IMR-90 (cell line): ENCODE measurements around the gene GABRA4. TPM values are rescaled to one million over a fixed set of nuclear protein-coding genes. Genes with fewer than 3 reads are reported as not detected.
A peak's percentile ranks its signal among the peaks of the same experiment; 100 is the strongest.

Source experiments
- ATAC-seq: fragments of 200-7000 bp; cut with Tn5 transposase; 2 replicates; pipeline ENCODE4 v1.9.1; 2020; ENCODE audit warnings: low read depth, mild to moderate bottlenecking, moderate library complexity
- BruUV-seq: library from RNA; stranded (reverse); fragments of 400-500 nt; replicated peaks from 2 replicates; lab custom pipeline; 2021; lab: Mats Ljungman, UMichigan
- CTCF ChIA-PET: fragments of 300-600 bp; formaldehyde crosslinking; extraction: SDS; loops from one replicate; lab custom pipeline; 2021; ENCODE audit warnings: antibody characterized with exemption; lab: Yijun Ruan, JAX
- POLR2A ChIA-PET: fragments of 300-600 bp; sonication (Branson Sonifier 250); formaldehyde crosslinking; loops from one replicate; lab custom pipeline; 2022; ENCODE audit warnings: antibody characterized with exemption; ENCODE audit not compliant: unreplicated experiment; lab: Charles Lee
- DNase-seq: peaks from one replicate; pipeline ENCODE4 v3.0.0; 2013
- H2AFZ ChIP-seq: replicated peaks from 2 replicates; pipeline ENCODE3; 2013; ENCODE audit warnings: low read length, mild to moderate bottlenecking; ENCODE audit not compliant: poor library complexity
- H2AK5ac ChIP-seq: 2 replicates; pipeline ENCODE4 v1.6.1; 2013; ENCODE audit warnings: low read depth, low read length, inconsistent platforms
- H2AK9ac ChIP-seq: replicated peaks from 2 replicates; pipeline ENCODE3; 2013; ENCODE audit warnings: mild to moderate bottlenecking, low read depth, low read length, moderate library complexity; ENCODE audit not compliant: poor library complexity
- H2BK120ac ChIP-seq: 2 replicates; pipeline ENCODE4 v1.6.1; 2013; ENCODE audit warnings: low read depth, low read length, inconsistent platforms
- H2BK15ac ChIP-seq: 3 replicates; pipeline ENCODE4 v1.6.1; 2013; ENCODE audit warnings: low read depth, low read length, inconsistent platforms
- H2BK20ac ChIP-seq: 2 replicates; pipeline ENCODE4 v1.6.1; 2013; ENCODE audit warnings: low read depth, mild to moderate bottlenecking, inconsistent platforms, low read length, moderate library complexity
- H2BK5ac ChIP-seq: 2 replicates; pipeline ENCODE4 v1.6.1; 2013; ENCODE audit warnings: mild to moderate bottlenecking, low read depth, low read length, inconsistent platforms; ENCODE audit not compliant: poor library complexity, severe bottlenecking
- H3K14ac ChIP-seq: replicated peaks from 2 replicates; pipeline ENCODE4 v1.6.1; 2013; ENCODE audit warnings: low read depth, low read length, inconsistent platforms
- H3K18ac ChIP-seq: 2 replicates; pipeline ENCODE4 v1.6.1; 2013; ENCODE audit warnings: low read depth, low read length, control low read depth
- H3K23ac ChIP-seq: 2 replicates; pipeline ENCODE4 v1.6.1; 2013; ENCODE audit warnings: low read depth, low read length, inconsistent platforms
- H3K27ac ChIP-seq: 2 replicates; pipeline ENCODE4 v1.5.1; 2013; ENCODE audit warnings: mild to moderate bottlenecking, control low read depth, low read length; ENCODE audit not compliant: insufficient read depth
- H3K27me3 ChIP-seq: 2 replicates; pipeline ENCODE4 v1.6.1; 2013; ENCODE audit warnings: low read length; ENCODE audit not compliant: control insufficient read depth, insufficient read depth
- H3K36me3 ChIP-seq: 2 replicates; pipeline ENCODE4 v1.6.1; 2013; ENCODE audit warnings: low read length, mixed read lengths; ENCODE audit not compliant: control insufficient read depth, insufficient read depth
- H3K4ac ChIP-seq: 2 replicates; pipeline ENCODE4 v1.6.1; 2013; ENCODE audit warnings: low read depth, low read length, inconsistent platforms
- H3K4me1 ChIP-seq: 2 replicates; pipeline ENCODE4 v1.6.1; 2013; ENCODE audit warnings: low read length, mixed read lengths; ENCODE audit not compliant: control insufficient read depth, insufficient read depth
- H3K4me2 ChIP-seq: 2 replicates; pipeline ENCODE4 v1.6.1; 2013; ENCODE audit warnings: low read depth, mild to moderate bottlenecking, control low read depth, low read length, moderate library complexity
- H3K4me3 ChIP-seq: 2 replicates; pipeline ENCODE4 v1.5.1; 2013; ENCODE audit warnings: low read depth, mild to moderate bottlenecking, control low read depth, low read length, moderate library complexity; ENCODE audit not compliant: insufficient read depth
- H3K56ac ChIP-seq: 2 replicates; pipeline ENCODE4 v1.6.1; 2013; ENCODE audit warnings: low read length, inconsistent platforms; ENCODE audit not compliant: insufficient read depth; ENCODE audit errors: extremely low read depth
- H3K79me1 ChIP-seq, 2 experiments: 2 replicates each; pipeline ENCODE4 v1.6.1; 2013; ENCODE audit warnings: low read length in 2 of 2, inconsistent platforms in 1 of 2, low read depth in 1 of 2
- H3K9ac ChIP-seq: 2 replicates; pipeline ENCODE4 v1.6.1; 2013; ENCODE audit warnings: low read depth, low read length, control low read depth
- H3K9me1 ChIP-seq: 2 replicates; pipeline ENCODE4 v1.6.1; 2013; ENCODE audit warnings: low read length, inconsistent platforms; ENCODE audit not compliant: insufficient read depth
- H3K9me3 ChIP-seq: 2 replicates; pipeline ENCODE4 v1.6.1; 2013; ENCODE audit warnings: low read length; ENCODE audit not compliant: control insufficient read depth, insufficient read depth
- H4K20me1 ChIP-seq: 2 replicates; pipeline ENCODE4 v1.6.1; 2013; ENCODE audit warnings: low read length, inconsistent platforms; ENCODE audit not compliant: insufficient read depth
- H4K5ac ChIP-seq: 2 replicates; pipeline ENCODE4 v1.6.1; 2013; ENCODE audit warnings: mild to moderate bottlenecking, low read depth, low read length, control low read depth
- H4K8ac ChIP-seq, 2 experiments: 2 replicates each; pipeline ENCODE4 v1.6.1; 2013; ENCODE audit warnings: low read depth in 2 of 2, low read length in 2 of 2, control low read depth in 1 of 2, inconsistent platforms in 1 of 2
- H4K91ac ChIP-seq: 2 replicates; pipeline ENCODE4 v1.6.1; 2013; ENCODE audit warnings: low read depth, low read length, inconsistent platforms; ENCODE audit not compliant: insufficient read depth
- BHLHE40 ChIP-seq: fragments of 150-350 bp; IDR thresholded peaks from 2 replicates; pipeline ENCODE4 v1.6.1; 2016; ENCODE audit warnings: mild to moderate bottlenecking, low read depth, low read length
- CEBPB ChIP-seq: IDR thresholded peaks from 2 replicates; pipeline ENCODE4 v1.6.1; 2012; ENCODE audit warnings: low read depth, low read length, improper control_type of control experiment
- CHD1 ChIP-seq: IDR thresholded peaks from 2 replicates; pipeline ENCODE4 v1.6.1; 2012; ENCODE audit warnings: low read depth, low read length, improper control_type of control experiment
- CTCF ChIP-seq: conservative IDR thresholded peaks from 2 replicates; pipeline ENCODE4 v1.5.1; 2012; ENCODE audit warnings: mild to moderate bottlenecking, low read depth, low read length, improper control_type of control experiment
- FOS ChIP-seq: fragments of 150-350 bp; IDR thresholded peaks from 2 replicates; pipeline ENCODE4 v1.6.1; 2016; ENCODE audit warnings: low read depth, low read length
- MAFK ChIP-seq: IDR thresholded peaks from 2 replicates; pipeline ENCODE4 v1.6.1; 2012; ENCODE audit warnings: low read depth, low read length, improper control_type of control experiment
- MAZ ChIP-seq: IDR thresholded peaks from 2 replicates; pipeline ENCODE4 v1.6.1; 2012; ENCODE audit warnings: low read depth, mild to moderate bottlenecking, low read length, improper control_type of control experiment, moderate library complexity, borderline replicate concordance
- MXI1 ChIP-seq: IDR thresholded peaks from 2 replicates; pipeline ENCODE4 v1.6.1; 2012; ENCODE audit warnings: low read depth, mild to moderate bottlenecking, low read length, moderate library complexity, borderline replicate concordance
- NFE2L2 ChIP-seq: fragments of 150-350 bp; IDR thresholded peaks from 2 replicates; pipeline ENCODE4 v1.6.1; 2016; ENCODE audit warnings: low read depth, mild to moderate bottlenecking, low read length
- POLR2A ChIP-seq: IDR thresholded peaks from 2 replicates; pipeline ENCODE4 v1.6.1; 2012; ENCODE audit warnings: mild to moderate bottlenecking, low read depth, low read length
- RAD21 ChIP-seq: IDR thresholded peaks from 2 replicates; pipeline ENCODE4 v1.6.1; 2012; ENCODE audit warnings: low read length, improper control_type of control experiment
- RCOR1 ChIP-seq: IDR thresholded peaks from 2 replicates; pipeline ENCODE4 v1.6.1; 2012; ENCODE audit warnings: mild to moderate bottlenecking, low read length, improper control_type of control experiment; ENCODE audit not compliant: insufficient replicate concordance
- RFX5 ChIP-seq: IDR thresholded peaks from 2 replicates; pipeline ENCODE4 v1.8.0; 2012; ENCODE audit warnings: low read depth, mild to moderate bottlenecking, low read length, moderate library complexity
- SMC3 ChIP-seq: fragments of 150-350 bp; IDR thresholded peaks from 2 replicates; pipeline ENCODE4 v1.6.1; 2016; ENCODE audit warnings: low read depth, mild to moderate bottlenecking, antibody characterized with exemption, low read length, moderate library complexity
- dilution Hi-C: fragments of 300-500 bp; cut with HindIII; formaldehyde crosslinking; loops from one replicate; pipeline ENCODE4 v1.14.3; 2018; ENCODE audit warnings: low sequenced_read_pairs; ENCODE audit not compliant: unreplicated experiment
- in situ Hi-C: fragments of 300-500 bp; cut with MboI; formaldehyde crosslinking; loops from 3 replicates; pipeline ENCODE4 v1.14.3; 2019; ENCODE audit warnings: low sequenced_read_pairs, inconsistent platforms, mixed read lengths
- intact Hi-C: fragments of 100-400 bp; cut with micrococcal nuclease; formaldehyde crosslinking; loops from 2 replicates; pipeline ENCODE4 v1.10.0; 2022
- polyA plus RNA-seq, 3 experiments: library from polyadenylated mRNA; depleted of rRNA; stranded (reverse); fragments of >200 nt; gene quantifications; 2 replicates each; pipeline ENCODE4 v1.2.3, GENCODE V29; 2012; ENCODE audit warnings: low replicate concordance in 1 of 3
- total RNA-seq: library from RNA; depleted of rRNA; stranded (reverse); fragments of >200 nt; gene quantifications from 2 replicates; pipeline ENCODE4 v1.2.3, GENCODE V29; 2012
- TF ChIP-seq, protein P1 (sequence below): fragments of 150-350 bp; IDR thresholded peaks from 2 replicates; pipeline ENCODE4 v1.6.1; 2016; ENCODE audit warnings: low read depth, mild to moderate bottlenecking, low read length, moderate library complexity, borderline replicate concordance
- TF ChIP-seq, protein P2 (sequence below): fragments of 150-350 bp; IDR thresholded peaks from 2 replicates; pipeline ENCODE4 v1.6.1; 2017; ENCODE audit warnings: mild to moderate bottlenecking, antibody characterized with exemption, low read length, low read depth

GABRA4 gene
- total and polyA plus RNA-seq, 2 of the 4 experiments (the other 2 are of a cell fraction) = 1.1 to 1.8 TPM

GRCh38 chr4:46999566-46999965 lies 6.2 kb upstream of the GABRA4 start:
- CTCF ChIA-PET = interaction anchor here (1.2 kb wide), 1 partner anchor 33 kb away, joined by 3 read pairs; no protein-coding TSS in a partner anchor
- intact Hi-C loops = no loop called here
- TF ChIP-seq BHLHE40 (no peak), CHD1 (no peak), CTCF (no peak), MXI1 (no peak), MAZ (no peak), FOS (no peak), RCOR1 (no peak), CEBPB (no peak), RFX5 (no peak), SMC3 (no peak), NFE2L2 (no peak), MAFK (no peak), RAD21 (no peak), POLR2A (no peak)
- TF ChIP-seq, protein P1, sequence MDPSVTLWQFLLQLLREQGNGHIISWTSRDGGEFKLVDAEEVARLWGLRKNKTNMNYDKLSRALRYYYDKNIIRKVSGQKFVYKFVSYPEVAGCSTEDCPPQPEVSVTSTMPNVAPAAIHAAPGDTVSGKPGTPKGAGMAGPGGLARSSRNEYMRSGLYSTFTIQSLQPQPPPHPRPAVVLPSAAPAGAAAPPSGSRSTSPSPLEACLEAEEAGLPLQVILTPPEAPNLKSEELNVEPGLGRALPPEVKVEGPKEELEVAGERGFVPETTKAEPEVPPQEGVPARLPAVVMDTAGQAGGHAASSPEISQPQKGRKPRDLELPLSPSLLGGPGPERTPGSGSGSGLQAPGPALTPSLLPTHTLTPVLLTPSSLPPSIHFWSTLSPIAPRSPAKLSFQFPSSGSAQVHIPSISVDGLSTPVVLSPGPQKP = no peak
- TF ChIP-seq, protein P2, sequence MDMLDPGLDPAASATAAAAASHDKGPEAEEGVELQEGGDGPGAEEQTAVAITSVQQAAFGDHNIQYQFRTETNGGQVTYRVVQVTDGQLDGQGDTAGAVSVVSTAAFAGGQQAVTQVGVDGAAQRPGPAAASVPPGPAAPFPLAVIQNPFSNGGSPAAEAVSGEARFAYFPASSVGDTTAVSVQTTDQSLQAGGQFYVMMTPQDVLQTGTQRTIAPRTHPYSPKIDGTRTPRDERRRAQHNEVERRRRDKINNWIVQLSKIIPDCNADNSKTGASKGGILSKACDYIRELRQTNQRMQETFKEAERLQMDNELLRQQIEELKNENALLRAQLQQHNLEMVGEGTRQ = no peak

More at GRCh38 chr4:46999566-46999965, 6.2 kb upstream of the GABRA4 start:
- dilution Hi-C loops = no loop called here
- Histone ChIP-seq H3K4me1 (no peaks in the 10 kb centered on the region), H2BK120ac (no peak overlapping the region), H2BK20ac (no peak overlapping the region), H3K4me2 (no peak overlapping the region), H3K14ac (no peak overlapping the region), H3K27me3 (peaks cover 6% of the 10 kb centered on the region), H3K79me1 (no peaks in the 10 kb centered on the region), H4K20me1 (no peaks in the 10 kb centered on the region), H3K9me1 (no peaks in the 10 kb centered on the region), H3K27ac (no peak overlapping the region), H3K23ac (no peak overlapping the region), H3K9ac (no peak overlapping the region), H3K4me3 (no peak overlapping the region), H3K18ac (no peak overlapping the region), H4K91ac (no peak overlapping the region), H2AK9ac (no peak overlapping the region), H4K8ac (no peak overlapping the region), H3K36me3 (no peaks in the 10 kb centered on the region), H2AK5ac (no peak overlapping the region), H3K56ac (no peak overlapping the region), H4K5ac (no peak overlapping the region), H2BK15ac (no peak overlapping the region), H3K9me3 (no peaks in the 10 kb centered on the region), H2AFZ (no peak overlapping the region), H2BK5ac (no peak overlapping the region), H3K4ac (no peak overlapping the region)
- POLR2A ChIA-PET = no interaction called here
- DNase-seq (peak; percentile 80), ATAC-seq (peak; percentile 44)
- no TSS peak for BruUV-seq
- in situ Hi-C loops = no loop called here
